RKO (cell line): ENCODE results near the gene CYP26B1.

Experiments
- DNase-seq: peaks from one replicate; pipeline ENCODE4 v3.0.0-alpha.2; 2016; ENCODE audit warnings: low spot score

CYP26B1 gene

DNA sequence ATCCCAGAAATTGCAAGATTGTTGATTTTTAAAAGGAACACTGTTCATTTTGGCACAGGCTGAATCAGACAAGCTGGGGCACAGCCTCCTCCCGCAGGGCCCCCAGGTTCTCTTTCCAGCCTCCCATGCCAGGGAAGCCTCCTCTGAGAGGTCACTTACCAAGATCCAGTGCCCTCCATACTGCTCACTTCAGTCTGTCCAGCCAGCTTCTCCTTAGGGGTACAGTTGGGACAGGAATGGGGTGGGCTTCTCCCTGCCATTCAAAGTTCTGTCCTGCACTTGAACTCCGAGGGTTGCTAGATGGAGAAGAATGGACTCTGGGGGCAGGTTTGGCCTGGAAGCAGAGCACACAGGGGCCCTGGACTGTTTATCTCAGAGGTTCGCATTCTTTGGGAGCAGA, 7.5 kb upstream of the CYP26B1 start:
- no peak for DNase-seq

DNA sequence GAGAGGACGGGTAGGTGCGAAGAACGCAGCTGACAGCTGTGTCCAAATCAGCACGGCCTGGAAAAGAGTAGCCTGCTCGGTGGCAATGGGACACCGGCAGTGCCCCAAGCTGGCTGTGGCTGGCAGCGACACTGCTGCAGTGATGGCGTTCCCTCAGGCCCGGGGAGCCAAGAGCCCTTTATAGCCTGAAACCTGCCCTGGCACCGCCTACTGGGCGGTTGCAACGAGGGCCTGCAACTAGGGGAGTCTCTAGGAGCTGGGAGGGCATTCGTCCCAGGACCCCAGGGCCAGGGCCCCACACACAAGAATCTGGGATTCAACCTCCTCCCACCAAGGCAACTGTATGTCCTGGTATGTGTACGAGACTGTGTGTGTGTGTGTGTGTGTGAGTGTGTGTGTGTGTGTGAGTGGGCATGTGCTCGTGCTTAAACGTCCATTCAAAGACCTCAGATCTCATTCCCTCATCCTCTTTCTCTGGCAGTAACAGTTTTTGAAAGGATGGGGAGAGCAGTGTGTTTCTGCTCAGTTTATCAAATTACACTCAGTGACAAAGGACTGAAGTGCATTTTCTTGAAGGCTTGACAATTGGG, 6.8 kb upstream of the CYP26B1 start:
- DNase-seq, result no peak

DNA sequence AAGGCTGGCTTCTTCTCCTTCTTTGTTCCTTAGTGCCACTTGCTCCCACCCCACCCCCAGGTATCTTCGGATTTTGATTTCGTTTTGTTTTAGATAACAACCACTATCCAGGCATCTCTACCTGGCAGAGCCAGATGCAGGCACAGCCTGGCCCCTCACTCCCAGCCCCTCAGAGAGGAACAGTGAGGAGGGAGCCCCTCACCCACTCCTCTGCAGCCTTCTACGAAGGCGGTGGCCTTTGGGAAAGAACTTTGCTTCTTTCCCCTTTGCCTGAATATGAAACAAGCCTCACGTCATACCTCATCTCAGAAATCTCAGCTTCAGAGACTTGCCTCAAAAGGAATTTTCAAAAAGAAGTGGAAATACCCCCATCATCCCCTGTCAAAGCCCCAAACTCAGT, 6.3 kb upstream of the CYP26B1 start:
- no peak for DNase-seq

GRCh38 chr2:72153026-72153791, 5.5 kb upstream of the CYP26B1 start:
- DNase-seq, result no peak

GRCh38 chr2:72150861-72151356, 3.2 kb upstream of the CYP26B1 start:
- DNase-seq, result no peak

DNA sequence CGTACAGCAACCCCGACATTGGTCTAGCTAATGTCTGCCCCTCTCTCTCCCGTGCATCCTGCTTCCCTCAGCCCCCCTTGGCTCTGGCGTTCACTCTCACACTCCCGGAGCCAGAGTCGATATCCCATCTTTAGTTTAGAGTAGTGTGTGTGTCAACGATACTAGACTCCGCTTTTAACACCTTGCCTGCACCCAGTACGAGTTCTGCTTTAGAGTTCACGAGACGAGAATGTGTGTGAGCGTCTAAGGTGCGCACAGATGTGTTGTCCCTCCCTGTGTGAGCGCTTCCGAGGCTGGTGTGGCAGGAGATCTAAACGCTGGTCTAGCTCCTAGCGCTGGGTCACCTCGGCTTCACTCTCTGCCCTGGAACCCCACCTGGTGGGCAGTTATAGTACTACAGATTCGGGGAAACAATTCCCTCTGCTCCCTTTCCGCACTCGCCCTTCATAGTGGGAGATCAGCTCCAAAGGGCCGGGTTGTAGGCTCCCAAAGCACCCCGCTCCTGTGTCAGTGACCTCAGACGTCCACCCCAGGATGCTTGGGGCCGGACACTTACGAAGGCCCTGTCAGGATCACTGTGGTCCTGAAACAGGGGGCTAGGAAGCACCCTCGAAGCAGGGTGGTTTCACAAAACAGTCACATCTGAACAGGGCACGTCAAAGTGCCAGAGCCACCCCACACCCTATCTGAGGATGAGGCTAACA, 2.6 kb upstream of the CYP26B1 start:
- DNase-seq, result peak; percentile 77

DNA sequence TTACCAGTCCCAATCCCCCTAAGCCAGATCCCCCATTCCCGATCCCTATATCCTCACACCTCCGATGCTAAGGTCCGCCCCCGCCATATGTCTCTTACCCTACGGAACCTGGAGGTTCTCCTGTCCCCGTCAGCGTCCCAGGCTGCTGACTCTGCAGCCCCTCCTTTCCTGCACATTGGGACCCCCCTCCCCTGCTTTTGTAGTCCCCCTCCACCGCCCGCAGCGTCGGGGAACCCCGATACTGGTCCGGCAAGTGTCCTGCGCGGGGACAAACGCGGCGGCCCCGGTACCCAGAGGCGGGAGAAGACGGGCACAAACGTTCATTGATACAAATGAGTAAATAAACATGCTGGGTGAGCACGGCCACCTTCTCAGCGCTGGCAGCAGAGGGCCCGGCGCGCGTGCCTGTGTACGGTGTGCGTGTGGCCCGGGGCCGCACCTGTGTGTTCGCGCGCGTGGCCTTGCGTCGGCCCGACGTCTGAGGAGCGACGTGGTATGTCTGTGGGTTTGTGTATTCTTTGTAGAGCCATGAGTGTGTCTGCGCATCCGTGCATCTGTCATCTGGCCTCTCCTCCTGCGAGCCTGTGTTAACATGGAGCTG, 2.0 kb upstream of the CYP26B1 start:
- DNase-seq, result no peak

DNA sequence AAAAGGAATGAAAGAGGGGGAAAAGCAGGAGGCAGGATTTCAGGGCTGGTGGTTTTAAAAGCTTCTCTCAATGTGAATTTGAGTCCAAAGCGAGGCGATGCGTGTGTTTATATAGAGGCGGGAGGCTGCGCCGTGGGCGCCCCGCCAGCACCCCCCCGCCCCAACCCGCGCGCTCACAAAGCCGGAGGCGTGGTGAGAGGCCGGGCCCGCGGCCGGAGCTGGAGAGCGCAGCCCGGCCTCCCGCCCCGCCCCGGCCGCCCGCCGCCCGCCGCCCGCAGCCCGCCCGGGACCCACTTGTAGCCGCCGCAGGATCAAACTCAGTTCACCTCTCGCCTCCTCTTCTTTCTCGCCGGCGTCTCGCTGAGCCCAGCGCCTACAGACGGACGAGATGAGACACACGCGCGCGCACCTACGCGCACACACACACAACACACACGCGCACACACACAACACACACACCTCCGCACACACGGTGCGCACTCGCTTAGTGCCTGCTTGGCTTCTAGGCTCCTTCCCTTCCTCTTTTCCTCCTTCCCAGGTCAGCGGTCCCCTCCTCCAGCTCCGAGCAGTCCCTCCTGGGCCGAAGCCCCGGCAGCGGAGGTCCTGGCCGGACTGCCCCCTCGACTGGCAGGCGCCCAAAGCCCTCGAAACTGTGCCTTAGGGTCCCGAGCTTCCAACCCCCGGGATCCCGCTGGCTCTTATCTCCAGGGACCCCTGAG, 1.3 kb upstream of the CYP26B1 start:
- DNase-seq, result peak; percentile 37

- DNase-seq, result peak; percentile 34
Measured at GRCh38 chr2:72148003-72148836, 558 bp upstream of the CYP26B1 start.

DNA sequence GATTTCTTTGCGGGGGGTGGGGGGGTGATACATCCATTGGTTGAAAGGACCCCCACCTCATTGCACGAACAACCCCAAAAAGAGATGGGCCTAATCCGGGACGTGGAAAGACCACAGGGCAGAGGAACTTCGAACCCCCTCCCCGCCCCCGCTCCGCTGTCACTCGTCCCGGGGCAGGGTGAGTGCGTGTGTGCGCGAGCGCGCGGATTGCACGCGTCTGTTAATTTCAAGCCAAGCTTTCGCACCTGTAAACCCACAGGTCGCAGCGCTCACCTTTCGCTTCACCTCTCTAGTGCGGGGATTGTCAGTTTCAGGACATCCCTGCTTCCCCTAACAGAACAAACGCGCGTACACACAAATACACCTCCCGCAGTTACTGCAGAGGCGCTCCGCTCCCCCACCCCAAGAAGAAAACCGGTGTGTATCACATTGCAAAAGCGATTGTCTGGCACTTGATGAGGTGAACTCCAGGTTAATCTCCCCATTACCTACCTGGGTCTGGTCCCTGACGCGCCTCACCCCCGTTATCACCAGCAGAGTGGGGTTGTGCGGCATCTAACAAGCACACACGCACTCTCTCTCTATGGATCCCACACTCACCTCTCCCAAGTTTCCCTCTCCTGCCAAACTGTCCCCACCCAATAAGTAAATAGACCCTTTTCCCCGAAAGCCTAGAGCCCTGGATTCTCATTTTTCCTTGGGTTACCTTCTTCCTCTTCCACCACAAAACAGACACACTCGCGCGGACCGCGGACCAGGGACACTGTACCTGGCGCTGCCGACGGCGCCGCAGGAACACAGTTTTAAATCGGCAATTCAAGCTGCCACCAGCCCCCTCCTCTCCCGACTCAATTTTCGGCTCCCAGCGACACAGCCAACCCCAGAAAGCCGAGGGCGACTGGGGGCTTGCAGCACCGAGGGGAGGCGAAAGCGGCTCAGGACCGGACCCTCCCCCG, 1.0 kb downstream of the CYP26B1 start:
- no peak for DNase-seq

DNA sequence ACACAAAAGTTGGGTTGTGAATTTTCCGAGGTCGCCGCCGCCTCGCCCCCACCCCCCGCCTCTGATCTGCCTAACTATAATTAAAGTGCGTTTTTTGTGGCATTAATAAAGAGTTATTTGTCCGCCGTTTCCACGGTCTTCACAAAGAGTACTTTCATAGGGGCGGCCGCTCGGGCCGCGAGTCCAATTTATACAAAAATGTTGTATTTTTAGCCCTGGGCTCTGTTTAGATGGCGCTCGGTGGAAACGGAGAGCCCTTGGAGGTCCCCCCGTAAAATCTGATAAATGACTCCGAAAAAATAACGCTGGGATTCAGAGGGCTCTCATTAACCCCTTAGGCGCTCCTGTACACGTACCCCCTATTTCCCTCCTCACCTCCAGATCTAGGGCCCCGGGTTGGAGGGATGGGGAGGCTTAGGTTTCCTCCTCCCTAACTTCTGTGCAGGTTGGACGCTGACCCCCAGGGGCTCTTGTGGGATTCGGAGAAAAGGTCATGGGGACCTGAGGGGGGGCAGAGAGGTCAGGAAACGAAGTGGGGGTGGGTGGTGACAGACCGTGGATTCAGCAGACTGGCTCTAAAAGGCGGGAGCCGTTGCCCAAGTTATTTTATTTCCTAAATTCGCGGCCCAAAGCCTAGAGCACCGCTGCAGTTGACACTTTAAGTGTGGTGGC, 1.9 kb downstream of the CYP26B1 start:
- no peak for DNase-seq

- DNase-seq, result peak; percentile 54
Measured at GRCh38 chr2:72145289-72145657, 2.4 kb downstream of the CYP26B1 start.

GRCh38 chr2:72144632-72145288, 2.9 kb downstream of the CYP26B1 start:
- DNase-seq, result peak; percentile 66

GRCh38 chr2:72144274-72144631, 3.4 kb downstream of the CYP26B1 start:
- DNase-seq, result no peak

DNA sequence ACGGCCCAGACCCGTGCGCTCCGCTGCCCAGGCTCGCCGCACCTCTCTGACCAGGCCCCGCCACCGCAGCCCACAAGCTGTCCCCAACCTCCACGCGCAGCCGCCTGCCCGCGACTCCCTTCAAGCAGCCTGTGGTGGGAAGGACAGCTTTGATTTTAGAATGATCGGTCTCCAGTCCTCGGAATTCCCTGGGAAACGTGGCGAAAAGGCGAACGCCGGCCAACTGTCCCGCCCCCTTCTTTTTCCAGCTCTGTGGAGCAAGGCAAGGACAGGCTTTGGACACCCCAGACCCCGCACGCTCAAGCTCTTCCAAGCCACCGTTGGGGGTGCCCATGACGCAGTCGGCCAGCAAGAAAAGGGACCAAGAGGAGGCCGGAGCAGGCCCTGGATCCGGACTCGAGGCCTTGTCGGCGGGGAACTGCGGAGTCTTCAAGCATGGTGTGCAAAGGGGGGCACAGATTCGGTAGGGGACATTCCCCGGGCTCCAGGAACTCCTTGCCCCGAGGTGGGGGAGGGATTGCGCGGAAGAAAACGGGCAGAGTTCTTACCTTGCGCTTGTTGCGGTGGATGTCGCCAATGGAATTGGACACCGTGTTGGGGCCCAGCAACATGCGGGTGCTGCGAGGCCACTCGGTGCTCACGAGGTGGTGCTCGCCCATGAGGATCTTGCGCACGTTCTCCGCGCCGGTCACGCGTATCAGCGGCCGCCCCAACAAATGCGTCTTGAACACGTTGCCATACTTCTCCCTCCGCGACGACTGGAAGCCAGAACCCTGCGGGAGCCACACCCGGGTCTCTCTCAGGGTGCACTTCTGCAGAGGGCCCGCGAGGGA, 4.0 kb downstream of the CYP26B1 start:
- DNase-seq, result no peak

- DNase-seq, result no peak
Measured at GRCh38 chr2:72142570-72143440, 4.9 kb downstream of the CYP26B1 start.

- DNase-seq, result no peak
Measured at GRCh38 chr2:72141881-72142451, 5.7 kb downstream of the CYP26B1 start.
